GM18861 (cell line): ENCODE data around the gene COL4A4.
A peak's percentile ranks its signal among the peaks of the same experiment; 100 is the strongest.
"Not testable (repeated sequence)": the region's sequence is repeated elsewhere in the genome, so short reads cannot be mapped to it uniquely, and the experiment has no call there.

Experiments
- ATAC-seq: cut with Tn5 transposase; IDR thresholded peaks from one replicate; pipeline ENCODE4 v1.9.1; 2021; ENCODE audit not compliant: unreplicated experiment

COL4A4 gene

DNA sequence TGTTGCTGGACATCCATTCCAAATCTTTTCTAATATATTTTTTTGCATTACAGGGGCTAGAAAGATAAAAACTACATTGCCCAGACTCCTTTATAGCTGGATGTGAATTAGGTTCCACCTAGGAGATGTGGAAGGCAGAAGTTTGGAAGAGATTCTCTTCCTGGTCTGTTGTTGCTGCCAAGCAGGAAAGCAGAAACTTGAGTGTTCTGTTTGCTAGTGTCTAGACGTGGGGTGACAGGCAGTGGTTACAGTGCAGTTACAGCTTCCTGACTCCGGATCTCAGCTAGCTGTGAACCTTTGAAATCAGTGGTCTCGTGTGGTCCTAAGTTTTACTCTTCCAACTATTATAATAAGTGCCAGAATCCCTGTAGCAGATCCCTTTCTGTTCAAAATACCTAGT, 46.2 kb downstream of the COL4A4 start:
- ATAC-seq = no peak

DNA sequence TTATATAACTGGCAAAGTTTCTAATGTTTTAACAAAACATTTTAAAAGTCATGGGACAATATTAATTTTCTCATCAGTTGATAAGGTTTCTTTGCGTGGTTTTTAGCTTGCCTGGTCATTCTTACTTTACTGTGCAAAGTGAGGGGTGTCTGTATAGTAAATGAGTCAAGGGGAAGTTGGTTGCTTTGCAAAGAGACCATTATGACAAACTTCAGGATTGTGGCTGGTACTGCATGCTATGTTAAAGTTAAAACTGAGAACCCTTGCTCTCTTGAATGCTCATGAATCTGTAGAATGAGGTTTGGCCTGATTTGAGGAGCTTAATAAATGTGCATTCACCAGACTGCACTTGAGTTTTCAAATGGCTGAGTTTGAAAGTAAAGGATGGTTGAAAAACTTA, 47.0 kb downstream of the COL4A4 start:
- ATAC-seq = no peak

GRCh38 chr2:227115761-227116160, 48.2 kb downstream of the COL4A4 start:
- ATAC-seq = no peak

DNA sequence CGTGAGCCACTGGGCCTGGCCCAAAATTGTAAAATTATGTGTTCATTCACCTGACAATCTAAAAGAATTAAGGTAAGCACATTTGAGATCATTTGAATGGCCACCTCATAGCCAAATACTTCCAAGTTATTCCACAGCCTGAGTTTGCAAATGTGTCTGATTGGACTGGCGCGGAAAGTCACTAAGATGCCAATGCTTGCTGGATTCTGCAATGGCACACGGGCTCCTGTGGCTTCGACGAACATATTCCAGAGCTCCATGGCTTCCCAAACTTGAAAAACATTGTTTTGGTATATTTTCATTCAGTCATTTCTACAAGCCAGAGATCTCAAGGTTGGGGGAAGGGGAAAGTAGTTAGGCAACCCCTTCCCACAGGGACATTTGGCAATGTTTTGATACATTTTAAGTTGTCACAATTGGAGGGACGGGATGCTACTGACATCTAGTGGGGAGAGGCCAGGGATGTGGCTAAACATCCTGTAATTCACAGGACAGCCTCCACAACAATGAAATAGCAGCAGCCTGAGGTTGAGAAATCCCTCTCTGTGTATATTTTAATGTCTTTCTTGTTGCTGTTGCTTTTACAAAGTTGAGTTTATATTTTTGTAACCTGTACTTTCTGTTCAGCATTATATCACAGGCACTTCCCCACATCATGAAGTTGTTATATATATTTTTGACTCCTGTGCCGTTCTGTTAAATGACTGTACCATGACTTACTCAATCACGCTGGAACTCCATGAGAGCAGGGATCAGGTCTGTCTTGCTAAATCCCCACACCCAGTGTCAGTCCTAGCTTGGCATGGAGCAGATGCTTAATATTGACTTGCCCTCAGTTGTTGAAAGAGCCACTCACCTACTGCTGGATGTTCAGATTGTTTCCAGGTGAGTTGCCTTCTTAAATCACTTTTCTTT, 56.9 kb downstream of the COL4A4 start:
- peak; percentile 80 for ATAC-seq

GRCh38 chr2:227103583-227103982, 60.4 kb downstream of the COL4A4 start:
- no peak for ATAC-seq

DNA sequence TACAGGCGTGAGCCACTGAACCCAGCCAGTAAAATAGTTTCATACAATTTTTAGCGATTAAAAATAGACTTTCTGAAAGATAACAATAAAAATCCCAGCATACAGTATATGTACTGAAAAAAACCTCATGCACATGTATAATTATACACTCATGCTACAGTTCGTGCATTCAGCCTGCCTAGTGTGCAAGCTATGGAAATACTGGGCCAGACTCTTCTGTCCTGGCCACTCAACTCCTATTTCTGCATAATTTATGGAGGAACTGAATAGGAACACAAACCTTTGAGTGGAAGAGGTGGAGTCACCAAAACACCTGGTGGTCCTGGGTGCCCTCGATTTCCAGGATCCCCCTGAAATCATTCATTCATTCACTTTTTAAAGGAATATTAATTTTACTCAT, 64.7 kb downstream of the COL4A4 start:
- no peak for ATAC-seq

GRCh38 chr2:227098162-227098515, 65.9 kb downstream of the COL4A4 start:
- no peak for ATAC-seq

GRCh38 chr2:227097495-227098161, 66.4 kb downstream of the COL4A4 start:
- no peak for ATAC-seq

GRCh38 chr2:227095346-227095745, 68.7 kb downstream of the COL4A4 start:
- no peak for ATAC-seq

- ATAC-seq = peak; percentile 87
Observed at GRCh38 chr2:227082286-227082685, 81.7 kb downstream of the COL4A4 start.

DNA sequence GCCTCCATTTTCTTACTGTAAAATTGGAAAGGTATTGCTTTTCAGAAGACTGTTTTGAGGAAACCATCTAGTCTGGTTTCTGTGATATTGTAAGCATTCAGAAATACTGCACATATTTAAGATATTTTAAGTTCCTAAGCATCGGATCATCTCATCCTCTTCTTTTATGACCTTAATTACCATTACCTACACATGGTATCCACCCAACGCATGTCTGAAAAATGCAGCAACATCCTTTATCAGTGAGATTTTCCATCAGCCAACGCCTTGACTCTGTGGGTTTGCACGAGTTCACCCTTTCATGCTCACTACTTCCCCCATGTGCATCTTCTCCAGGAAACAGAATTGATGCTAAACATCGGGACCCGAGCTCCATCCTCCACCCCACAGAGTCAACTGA, 84.3 kb downstream of the COL4A4 start:
- no peak for ATAC-seq

DNA sequence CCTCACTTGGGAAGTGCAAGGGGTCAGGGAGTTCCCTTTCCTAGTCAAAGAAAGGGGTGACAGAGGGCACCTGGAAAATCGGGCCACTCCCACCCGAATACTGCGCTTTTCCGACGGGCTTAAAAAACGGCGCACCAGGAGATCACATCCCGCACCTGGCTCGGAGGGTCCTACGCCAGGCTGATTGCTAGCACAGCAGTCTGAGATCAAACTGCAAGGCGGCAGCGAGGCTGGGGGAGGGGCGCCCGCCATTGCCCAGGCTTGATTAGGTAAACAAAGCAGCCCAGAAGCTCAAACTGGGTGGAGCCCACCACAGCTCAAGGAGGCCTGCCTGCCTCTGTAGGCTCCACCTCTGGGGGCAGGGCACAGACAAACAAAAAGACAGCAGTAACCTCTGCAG, 98.9 kb downstream of the COL4A4 start:
- not testable (repeated sequence) for ATAC-seq

- no peak for ATAC-seq
Observed at GRCh38 chr2:227058888-227059399, 105.1 kb downstream of the COL4A4 start.

GRCh38 chr2:227057743-227058447, 106.1 kb downstream of the COL4A4 start:
- no peak for ATAC-seq

DNA sequence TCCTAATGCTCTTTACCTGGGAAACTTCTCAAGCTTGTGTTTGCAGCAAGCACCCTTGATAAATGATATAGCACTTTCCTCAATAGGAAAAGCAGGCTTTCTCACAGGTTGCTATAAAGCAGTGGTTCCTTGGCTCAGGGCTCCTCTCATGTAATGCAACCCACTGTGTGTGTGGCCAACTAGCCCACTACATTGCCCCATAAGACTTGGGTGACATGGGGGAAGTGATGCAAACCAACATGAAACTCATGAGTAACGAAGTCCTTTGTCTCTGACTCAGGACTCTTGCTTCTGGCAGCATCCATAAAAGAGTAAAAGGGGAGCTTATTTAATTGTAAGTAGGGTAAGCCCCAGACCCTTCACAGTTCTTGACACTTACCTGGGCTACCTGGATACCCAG, 106.9 kb downstream of the COL4A4 start:
- no peak for ATAC-seq

GRCh38 chr2:227054006-227054405, 110.0 kb downstream of the COL4A4 start:
- no peak for ATAC-seq

GRCh38 chr2:227052879-227053278, 111.1 kb downstream of the COL4A4 start:
- ATAC-seq = no peak

GRCh38 chr2:227043981-227044380, 120.0 kb downstream of the COL4A4 start:
- no peak for ATAC-seq

DNA sequence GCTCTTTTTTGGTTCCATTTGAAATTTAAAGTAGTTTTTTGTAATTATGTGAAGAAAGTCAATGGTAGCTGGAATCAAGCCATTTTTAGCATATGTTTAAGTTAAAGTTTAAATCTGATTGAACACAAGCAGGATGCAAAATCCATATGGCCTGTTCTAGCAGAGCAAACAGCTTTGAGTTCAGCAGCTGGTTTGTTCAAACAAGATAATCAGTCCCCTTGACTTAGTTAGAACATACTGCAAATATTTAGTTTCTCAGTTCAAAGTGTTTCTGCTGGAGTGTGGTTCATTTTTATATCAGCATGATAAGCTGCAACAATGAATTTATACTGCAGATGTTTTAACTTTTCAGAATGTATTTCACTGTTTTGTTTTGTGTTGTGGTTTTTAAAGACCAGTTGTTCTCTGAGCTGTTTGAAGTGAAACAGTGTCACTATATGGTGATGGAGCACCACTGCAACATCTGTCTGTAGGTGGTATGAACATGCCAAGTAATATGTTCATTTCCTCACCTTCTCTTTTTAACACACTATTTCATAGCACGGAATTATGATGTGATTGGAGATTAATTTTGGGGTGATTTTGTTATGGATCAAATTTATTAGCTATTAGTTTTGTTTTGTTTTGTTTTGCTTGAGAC, 125.3 kb downstream of the COL4A4 start:
- no peak for ATAC-seq

- no peak for ATAC-seq
Observed at GRCh38 chr2:227036527-227036926, 127.5 kb downstream of the COL4A4 start.

DNA sequence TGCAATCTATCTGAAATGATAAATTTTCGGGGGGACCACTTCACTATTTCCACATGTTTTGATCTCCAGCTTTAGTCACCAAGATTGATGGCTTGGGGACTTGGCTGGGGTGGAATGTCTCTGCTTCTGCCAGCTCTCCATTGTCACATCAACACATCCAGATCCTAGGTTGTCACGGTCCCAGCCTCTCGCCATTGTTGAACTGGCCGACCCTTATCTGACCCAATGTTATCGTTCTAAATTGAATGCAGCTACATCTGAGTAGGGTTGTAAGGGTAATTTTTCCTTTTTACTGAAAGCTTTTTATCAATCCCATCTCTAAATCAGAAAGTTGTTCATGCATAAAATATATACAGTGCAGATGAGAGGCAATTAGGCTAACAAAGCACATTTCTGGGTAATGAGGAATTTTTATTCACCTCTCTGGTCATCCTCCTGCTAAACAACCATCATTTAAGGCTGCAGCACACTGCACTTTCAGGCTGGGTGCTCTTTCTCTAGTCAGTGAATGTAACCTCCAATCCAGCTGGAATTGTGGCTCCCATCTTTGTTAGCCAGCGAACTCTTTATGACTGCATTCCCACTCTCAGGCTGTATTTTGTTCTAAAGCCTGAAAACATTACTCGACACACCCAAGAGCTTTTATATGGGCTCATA, 128.2 kb downstream of the COL4A4 start:
- no peak for ATAC-seq
